Hepatocyte (in vitro differentiated cells): ENCODE measurements around the gene LIMS2. TPM values are rescaled to one million over a fixed set of nuclear protein-coding genes. Genes with fewer than 3 reads are reported as not detected.

Source experiments
- DNase-seq: peaks from one replicate; pipeline ENCODE4 v3.0.0-alpha.2; 2016; ENCODE audit warnings: low spot score
- H2AFZ ChIP-seq: fragments of 200-600 bp; sonication (generic); 2 replicates; pipeline ENCODE4 v1.6.0; 2016; ENCODE audit warnings: antibody characterized with exemption, mild to moderate bottlenecking
- H3K27ac ChIP-seq: fragments of 200-600 bp; sonication (generic); 2 replicates; pipeline ENCODE4 v1.5.1; 2016; ENCODE audit warnings: mild to moderate bottlenecking
- H3K27me3 ChIP-seq: fragments of 200-600 bp; sonication (generic); 2 replicates; pipeline ENCODE4 v1.6.1; 2016
- H3K36me3 ChIP-seq: fragments of 200-600 bp; sonication (generic); replicated peaks from 2 replicates; pipeline ENCODE4 v1.5.1; 2016; ENCODE audit warnings: low read depth; ENCODE audit not compliant: insufficient read depth
- H3K4me1 ChIP-seq: fragments of 200-600 bp; sonication (generic); 2 replicates; pipeline ENCODE4 v1.5.1; 2016; ENCODE audit warnings: mild to moderate bottlenecking, moderate library complexity; ENCODE audit not compliant: insufficient read depth
- H3K4me2 ChIP-seq: fragments of 200-600 bp; sonication (generic); 2 replicates; pipeline ENCODE4 v1.6.0; 2016
- H3K4me3 ChIP-seq: fragments of 200-600 bp; sonication (generic); 2 replicates; pipeline ENCODE4 v1.5.1; 2016; ENCODE audit warnings: mild to moderate bottlenecking
- H3K79me2 ChIP-seq: fragments of 200-600 bp; sonication (generic); 2 replicates; pipeline ENCODE4 v1.6.0; 2017; ENCODE audit warnings: mild to moderate bottlenecking
- H3K9me2 ChIP-seq: fragments of 200-600 bp; sonication (generic); replicated peaks from 2 replicates; pipeline ENCODE4 v1.6.0; 2017; ENCODE audit warnings: mild to moderate bottlenecking; ENCODE audit not compliant: insufficient read depth
- H3K9me3 ChIP-seq: fragments of 200-600 bp; sonication (generic); 2 replicates; pipeline ENCODE4 v1.5.1; 2016; ENCODE audit warnings: low read depth, mild to moderate bottlenecking
- H4K20me1 ChIP-seq: fragments of 200-600 bp; sonication (generic); 2 replicates; pipeline ENCODE4 v1.6.0; 2016; ENCODE audit warnings: mild to moderate bottlenecking; ENCODE audit not compliant: insufficient read depth, poor library complexity, severe bottlenecking
- CTCF ChIP-seq: fragments of 200-600 bp; sonication (generic); IDR thresholded peaks from 2 replicates; pipeline ENCODE4 v1.5.1; 2016; ENCODE audit warnings: antibody characterized with exemption, mild to moderate bottlenecking; ENCODE audit not compliant: poor library complexity
- EZH2 ChIP-seq: fragments of 200-600 bp; sonication (generic); IDR thresholded peaks from 2 replicates; pipeline ENCODE4 v1.6.1; 2016; ENCODE audit warnings: antibody characterized with exemption, mild to moderate bottlenecking, borderline replicate concordance
- EZH2phosphoT487 ChIP-seq: fragments of 200-600 bp; sonication (generic); IDR thresholded peaks from one replicate; pipeline ENCODE4 v1.6.1; 2018; ENCODE audit warnings: antibody characterized with exemption, mild to moderate bottlenecking, low read depth, moderate library complexity; ENCODE audit not compliant: unreplicated experiment, severe bottlenecking
- WGBS: methylation state at CpG from one replicate; pipeline ENCODE4 v1.1.6; 2016; ENCODE audit warnings: low lambda C conversion rate; ENCODE audit errors: missing lambda C conversion rate; 5-methylcytosine and 5-hydroxymethylcytosine counted together
- polyA plus RNA-seq: library from polyadenylated mRNA; unstranded; fragments of >200 nt; fragmentation: Nextera tagmentation; extraction: Ambion mirVana; gene quantifications from 2 replicates; pipeline ENCODE4 v1.2.1, GENCODE V29; 2016
- total RNA-seq: library from RNA; depleted of rRNA; stranded (reverse); fragments of >200 nt; gene quantifications from 2 replicates; pipeline ENCODE4 v1.2.3, GENCODE V29; 2014

The LIMS2 gene
- total and polyA plus RNA-seq, 2 experiments from 2014 or later: 4.0 to 8.3 TPM

- TF ChIP-seq CTCF (no peak), EZH2phosphoT487 (no peak), EZH2 (no peak)
- Histone ChIP-seq H3K79me2 (no peaks in the 10 kb centered on the region), H4K20me1 (no peaks in the 10 kb centered on the region), H3K4me2 (no peak overlapping the region), H3K4me3 (no peak overlapping the region), H3K36me3 (no peaks in the 10 kb centered on the region), H2AFZ (no peak overlapping the region), H3K27ac (no peak overlapping the region), H3K9me3 (no peaks in the 10 kb centered on the region), H3K27me3 (no peaks in the 10 kb centered on the region), H3K4me1 (no peaks in the 10 kb centered on the region), H3K9me2 (no peaks in the 10 kb centered on the region)
- 95% methylated on average over 15 of the region's 15 CpGs for WGBS
- no peak for DNase-seq
Measured at GRCh38 chr2:127643439-127644065, 31.8 kb downstream of the LIMS2 start.

- H3K9me3 ChIP-seq: no peaks in the 10 kb centered on the region
- H3K79me2 ChIP-seq: no peaks in the 10 kb centered on the region
- H3K27me3 ChIP-seq: no peaks in the 10 kb centered on the region
- no peak overlapping the region for H3K27ac ChIP-seq
- peaks cover 2% of the 10 kb centered on the region for H3K4me1 ChIP-seq
- no peak overlapping the region for H2AFZ ChIP-seq
- H3K36me3 ChIP-seq: no peaks in the 10 kb centered on the region
- H3K4me3 ChIP-seq: no peak overlapping the region
- no peak for DNase-seq
- TF ChIP-seq EZH2 (no peak), EZH2phosphoT487 (no peak), CTCF (no peak)
- no peaks in the 10 kb centered on the region for H4K20me1 ChIP-seq
- H3K4me2 ChIP-seq: no peak overlapping the region
- 91% methylated on average over 16 of the region's 17 CpGs for WGBS
- H3K9me2 ChIP-seq: no peaks in the 10 kb centered on the region
Measured at GRCh38 chr2:127642706-127643438, 32.5 kb downstream of the LIMS2 start.

- H4K20me1 ChIP-seq: no peaks in the 10 kb centered on the region
- H3K79me2 ChIP-seq: no peaks in the 10 kb centered on the region
- no peak overlapping the region for H3K27ac ChIP-seq
- no peaks in the 10 kb centered on the region for H3K9me2 ChIP-seq
- H3K9me3 ChIP-seq: no peaks in the 10 kb centered on the region
- H3K4me1 ChIP-seq: peaks cover 10% of the 10 kb centered on the region
- H3K36me3 ChIP-seq: no peaks in the 10 kb centered on the region
- no peaks in the 10 kb centered on the region for H3K27me3 ChIP-seq
- H3K4me3 ChIP-seq: no peak overlapping the region
- DNase-seq: no peak
- no peak overlapping the region for H3K4me2 ChIP-seq
- WGBS: 85% methylated on average over 24 of the region's 25 CpGs
- no peak overlapping the region for H2AFZ ChIP-seq
- TF ChIP-seq EZH2phosphoT487 (no peak), CTCF (no peak), EZH2 (no peak)
Measured at GRCh38 chr2:127641846-127642507, 33.4 kb downstream of the LIMS2 start.
